HG03175 (cell line): ENCODE measurements around the gene MYL10.

ENCODE experiments used
- ATAC-seq: cut with Tn5 transposase; IDR thresholded peaks from one replicate; pipeline ENCODE4 v1.9.1; 2021; ENCODE audit warnings: mild to moderate bottlenecking, moderate library complexity; ENCODE audit not compliant: unreplicated experiment

The MYL10 gene

DNA sequence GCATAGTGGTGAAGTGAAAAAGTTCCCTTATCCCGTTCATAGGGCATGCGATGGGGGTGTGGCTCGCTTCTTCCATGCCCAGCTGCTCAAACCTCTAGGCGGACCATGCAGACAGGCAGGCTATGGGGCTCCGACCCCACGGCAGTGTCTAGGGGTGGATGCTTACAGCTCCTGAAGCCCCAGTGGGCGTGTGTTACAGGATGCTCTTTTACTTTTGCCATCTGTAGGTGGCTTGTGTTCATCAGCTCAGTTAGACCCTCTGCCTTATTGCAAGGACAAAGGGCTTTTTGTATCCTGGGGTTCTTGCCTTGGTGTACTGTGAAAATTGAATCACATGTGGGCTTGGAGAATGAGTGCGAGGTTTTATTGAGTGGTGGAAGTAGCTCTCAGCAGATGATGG is at the start of gene MYL10:
TSS of gene MYL10 (minus strand) at position 126 of the 400 bp plus-strand sequence. CDS start 178 bp downstream, outside the sequence.
- no peak for ATAC-seq

DNA sequence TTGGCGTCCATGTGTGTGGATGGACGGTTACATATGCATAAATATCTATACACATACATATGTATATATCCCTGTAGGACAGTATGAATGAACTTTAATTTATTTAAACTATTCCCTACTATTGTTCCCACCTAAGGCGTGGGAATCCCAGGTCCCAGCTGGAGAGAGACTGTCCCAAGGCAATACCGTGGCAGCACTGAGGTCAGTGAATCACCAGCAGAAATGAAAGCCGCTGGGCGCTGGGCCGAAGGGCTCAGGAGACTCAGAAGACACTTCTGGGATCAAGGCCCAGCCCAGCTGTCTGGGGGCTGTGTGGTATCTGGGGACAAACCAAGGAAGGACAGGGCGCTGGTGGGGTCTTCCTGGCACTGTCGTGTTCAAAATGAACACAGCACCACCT is 49.6 kb upstream of the MYL10 start:
- ATAC-seq, result no peak

DNA sequence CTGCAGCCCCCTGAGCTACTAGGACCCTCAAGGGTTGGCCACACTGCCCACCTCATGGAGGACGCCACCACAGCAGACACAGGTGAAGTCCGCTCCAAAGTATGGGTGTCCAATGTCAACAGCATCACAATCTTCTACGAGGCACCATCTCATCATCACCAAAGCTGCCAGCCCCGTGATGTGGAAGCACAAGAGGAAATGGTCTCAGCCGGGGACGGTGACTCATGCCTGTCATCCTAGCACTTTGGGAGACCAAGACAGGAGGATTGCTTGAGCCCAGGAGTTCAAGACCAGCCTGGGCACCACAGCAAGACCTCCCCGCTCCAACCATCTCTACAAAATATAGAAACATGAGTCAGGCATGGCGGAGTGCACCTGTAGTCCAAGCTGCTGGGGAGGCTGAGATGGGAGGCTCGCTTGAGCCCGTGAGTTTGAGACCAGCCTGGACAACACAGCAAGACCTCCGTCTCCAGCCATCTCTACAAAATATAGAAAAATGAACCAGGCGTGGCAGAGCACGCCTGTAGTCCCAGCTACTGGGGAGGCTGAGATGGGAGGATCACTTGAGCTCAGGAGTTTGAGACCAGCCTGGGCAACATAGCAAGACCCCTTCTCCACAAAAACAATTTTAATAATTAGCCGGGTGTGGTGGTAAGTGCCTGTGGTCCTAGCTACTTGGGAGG is 48.8 kb upstream of the MYL10 start:
- no peak for ATAC-seq

DNA sequence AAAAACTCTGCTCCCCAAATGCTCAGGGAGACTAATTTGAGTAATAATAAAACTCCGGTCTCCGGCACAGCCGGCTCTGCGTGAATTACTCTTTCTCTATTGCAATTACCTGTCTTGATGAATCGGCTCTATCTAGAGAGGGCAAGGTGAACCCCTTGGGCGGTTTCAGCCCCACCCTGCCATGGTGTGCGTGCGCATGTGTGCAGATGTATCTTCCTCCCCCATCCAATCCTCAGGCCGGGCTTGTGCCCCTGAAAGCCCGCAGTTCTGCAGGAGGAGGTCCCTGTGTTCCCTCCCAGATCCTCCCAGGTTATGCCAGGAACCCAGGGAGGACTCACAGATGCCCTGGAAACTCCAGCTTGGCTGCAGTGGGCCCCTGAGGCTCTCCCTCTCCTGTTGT is 48.3 kb upstream of the MYL10 start:
- ATAC-seq, result no peak

DNA sequence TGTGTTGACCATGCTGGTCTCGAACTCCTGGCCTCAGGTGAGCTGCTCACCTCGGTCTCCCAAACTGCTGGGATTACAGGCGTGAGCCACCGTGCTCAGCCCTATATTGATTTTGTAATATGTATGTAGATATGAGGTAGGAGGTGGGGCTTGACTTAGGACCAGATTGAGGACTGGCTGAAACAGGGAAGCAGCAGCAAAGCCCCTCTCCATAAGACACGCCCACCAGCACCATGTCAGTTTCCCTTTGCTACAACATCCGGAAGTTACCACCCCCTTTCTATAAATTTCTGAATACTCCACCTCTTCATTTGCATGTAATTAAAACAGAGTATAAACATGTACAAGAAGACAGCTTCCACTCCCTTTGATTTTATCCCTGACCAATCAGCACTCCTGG is 47.9 kb upstream of the MYL10 start:
- no peak for ATAC-seq

DNA sequence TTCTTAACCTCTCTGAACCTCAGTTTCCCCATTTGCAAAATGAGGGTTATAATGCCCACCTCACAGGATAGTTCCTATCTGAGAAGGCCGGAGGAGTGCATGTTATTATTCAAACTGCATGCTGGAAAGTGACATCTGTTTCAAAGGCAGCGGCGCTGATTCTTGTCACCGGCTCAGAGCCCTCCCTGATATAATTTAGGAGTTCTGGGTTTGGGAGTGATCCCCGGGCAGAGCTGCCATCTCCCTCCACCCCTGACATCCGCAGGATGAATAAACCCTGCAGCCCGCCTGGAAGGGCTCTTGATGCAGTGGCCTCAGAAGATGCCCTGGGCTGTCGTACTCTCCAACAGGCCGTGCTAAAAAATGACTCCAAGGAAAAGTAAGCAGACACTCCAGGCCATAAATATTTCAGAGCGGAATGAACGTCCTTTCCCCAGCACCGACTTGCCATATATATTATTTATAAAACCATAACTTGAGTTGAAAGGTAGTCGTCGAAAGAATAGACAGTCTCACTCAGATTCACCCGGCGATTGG is 47.0 kb upstream of the MYL10 start:
- ATAC-seq, result no peak

DNA sequence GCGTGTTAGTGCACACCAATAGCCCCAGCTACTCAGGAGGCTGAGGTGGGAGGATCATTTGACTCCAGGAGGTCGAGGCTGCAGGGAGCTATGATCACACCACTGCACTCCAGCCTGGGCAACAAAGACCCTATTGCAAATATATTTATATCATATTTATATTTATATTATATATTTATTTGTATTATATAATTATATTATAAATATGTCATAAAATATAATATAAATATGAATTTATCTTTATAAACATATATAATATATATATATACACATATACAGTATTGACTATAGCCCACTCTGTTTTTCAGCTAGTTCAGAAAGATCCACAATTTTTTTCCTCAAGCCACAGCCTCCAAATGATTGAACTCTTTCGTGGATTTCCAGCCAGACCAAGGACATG is 45.3 kb upstream of the MYL10 start:
- no peak for ATAC-seq

DNA sequence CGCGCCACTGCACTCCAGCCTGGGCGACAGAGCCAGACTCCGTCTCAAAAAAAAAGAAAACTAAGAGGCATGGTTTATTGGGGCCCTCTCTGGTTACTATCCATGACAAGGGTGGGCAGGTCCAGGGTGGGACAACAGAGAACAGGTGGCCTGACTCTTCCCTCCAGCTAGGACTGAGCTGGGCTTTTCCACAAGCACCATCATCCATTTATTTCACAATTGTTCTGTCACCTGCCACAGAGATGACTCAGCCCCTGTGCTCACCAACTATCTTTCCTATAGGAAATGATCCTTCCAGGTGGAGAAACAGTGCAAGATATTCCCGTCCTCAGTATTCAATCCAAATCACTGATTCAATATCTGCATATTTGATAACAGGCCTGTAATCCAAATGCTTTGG is 44.9 kb upstream of the MYL10 start:
- no peak for ATAC-seq

DNA sequence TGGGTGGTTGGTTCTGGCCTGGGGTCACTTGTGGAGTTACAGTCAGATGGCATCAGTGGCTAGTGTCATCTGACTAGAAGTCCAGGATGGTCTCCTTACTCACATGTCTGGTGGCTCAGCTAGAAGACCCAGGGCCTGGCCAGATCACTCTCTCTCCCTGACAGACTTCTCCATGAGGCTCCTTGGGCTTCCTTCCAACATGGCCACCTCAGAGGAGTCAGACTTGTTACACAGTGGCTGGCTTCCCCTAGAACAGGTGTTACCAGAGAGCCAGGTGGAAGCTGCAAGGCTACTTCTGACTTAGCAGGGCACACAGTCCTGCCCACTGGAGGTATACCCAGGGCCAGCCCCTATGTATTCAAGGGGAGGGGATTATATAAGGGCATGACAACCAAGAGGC is 44.2 kb upstream of the MYL10 start:
- no peak for ATAC-seq

DNA sequence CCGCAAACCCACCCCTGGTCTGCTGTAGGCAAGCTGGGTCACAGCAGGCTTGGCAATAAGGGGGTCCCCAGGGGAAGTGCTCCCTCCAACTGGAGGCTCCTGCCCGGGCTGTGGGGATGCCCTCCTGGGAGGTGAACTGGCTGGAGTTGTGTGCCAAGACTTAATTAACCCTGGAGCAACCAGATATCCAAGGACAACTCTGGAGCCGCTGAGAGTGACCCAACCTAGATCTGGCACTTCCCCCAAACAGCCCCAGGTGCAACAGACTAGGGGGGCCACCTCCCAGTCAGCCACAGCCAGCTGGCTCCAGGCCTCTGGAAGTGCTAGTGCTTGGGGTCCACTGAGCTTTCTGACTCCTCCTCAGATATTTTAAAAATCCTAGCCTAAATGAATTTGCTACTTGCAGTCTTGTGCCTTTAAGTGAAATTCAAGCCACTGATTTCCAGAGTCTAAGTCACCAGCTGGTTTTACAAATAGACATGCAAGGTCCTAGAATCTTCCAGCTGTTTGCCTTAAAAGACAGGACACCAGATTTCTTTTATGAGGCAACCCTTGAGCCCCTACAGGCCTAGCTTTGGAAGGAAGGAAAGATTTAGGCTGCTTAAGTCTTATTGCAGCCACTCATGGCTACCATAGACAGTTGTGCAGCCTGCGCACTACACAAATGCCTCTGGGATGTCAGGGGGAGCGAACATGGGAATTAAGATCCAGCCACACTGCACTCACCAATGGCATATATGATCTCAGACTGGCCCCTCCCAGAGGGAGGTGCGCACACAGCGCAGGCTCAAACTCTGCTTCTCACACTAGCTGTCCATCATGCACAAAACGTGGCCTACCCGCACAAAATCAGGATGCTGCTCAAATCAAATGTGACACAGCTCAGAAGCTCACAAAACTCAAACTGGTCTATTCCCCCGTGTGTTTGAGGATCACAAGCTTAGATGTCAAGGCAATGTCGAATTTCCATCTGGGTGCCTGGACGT is 42.6 kb upstream of the MYL10 start:
- ATAC-seq, result no peak

DNA sequence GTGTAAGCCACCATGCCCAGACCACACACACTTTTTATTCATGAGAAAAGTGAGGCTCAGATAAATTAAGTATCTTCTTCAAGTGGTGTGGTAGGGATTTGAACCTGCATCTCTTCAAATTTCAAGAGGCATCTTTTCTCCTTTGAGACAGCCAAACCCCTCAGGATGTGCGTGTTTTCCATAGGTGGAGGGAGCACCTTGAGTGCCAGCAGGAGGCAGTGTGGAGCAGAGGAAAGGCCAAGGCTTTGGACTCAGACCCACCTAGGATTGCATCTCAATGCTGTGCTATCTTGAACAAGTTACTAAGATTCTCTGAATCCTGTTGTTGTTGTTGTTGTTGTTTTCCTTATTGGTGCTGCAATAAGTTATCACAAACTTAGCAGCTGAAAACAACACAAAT is 40.2 kb upstream of the MYL10 start:
- no peak for ATAC-seq

DNA sequence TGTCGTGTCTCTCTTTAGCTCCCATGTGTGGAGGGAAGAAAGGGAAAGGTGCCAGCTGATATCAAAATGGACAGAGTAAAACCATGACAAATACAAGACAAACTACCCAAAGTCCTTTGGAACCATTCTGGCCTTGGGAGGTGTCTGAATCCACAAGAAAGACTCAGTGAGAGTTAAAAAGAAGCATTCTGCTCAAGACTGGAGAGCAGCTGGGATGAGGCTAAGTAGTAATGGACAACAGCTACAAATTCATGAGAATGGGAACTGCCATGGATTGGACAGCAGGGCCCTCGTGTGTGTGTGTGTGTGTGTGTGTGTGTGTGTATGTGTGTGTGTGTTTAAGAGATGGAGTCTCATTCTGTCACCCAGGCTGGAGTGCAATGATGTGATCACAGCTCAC is 39.6 kb upstream of the MYL10 start:
- ATAC-seq, result no peak

DNA sequence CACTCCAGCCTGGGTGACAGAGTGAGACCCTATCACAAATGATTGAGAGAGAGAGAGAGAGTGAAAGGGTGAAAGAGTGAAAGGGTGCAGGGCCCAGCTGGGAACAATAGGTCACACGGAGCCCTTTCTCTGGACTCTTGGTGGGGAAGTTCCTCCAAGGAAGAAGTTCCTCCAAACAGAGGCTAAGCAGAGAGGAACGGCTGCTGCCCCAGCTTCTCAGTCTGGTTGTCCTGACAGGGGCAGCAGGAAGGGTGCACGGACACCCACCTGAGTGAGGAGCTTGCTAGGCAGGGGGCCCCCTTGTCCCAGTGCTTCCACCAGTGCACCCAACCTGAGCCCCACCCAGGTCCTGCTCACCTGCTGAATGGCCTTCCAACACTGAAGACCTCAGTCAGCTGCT is 38.8 kb upstream of the MYL10 start:
- no peak for ATAC-seq

DNA sequence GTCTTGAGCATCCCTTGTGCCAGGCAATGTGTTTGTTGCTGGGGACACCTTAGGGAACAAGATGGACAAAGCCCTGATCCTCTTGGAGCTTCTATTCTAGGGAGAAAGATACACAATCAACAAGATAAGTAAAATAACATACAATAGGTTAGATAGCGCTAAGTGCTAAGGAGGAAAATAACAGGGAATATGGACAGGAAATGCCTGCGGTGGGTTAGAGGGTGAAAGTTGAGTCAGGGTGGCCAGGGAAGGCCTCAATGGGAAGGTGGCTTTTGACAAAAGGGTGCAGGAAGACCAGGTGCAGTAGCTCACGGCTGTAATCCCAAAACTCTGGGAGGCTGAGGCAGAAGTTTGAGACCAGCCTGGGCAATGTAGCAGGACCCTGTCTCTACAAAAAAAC is 38.3 kb upstream of the MYL10 start:
- no peak for ATAC-seq

DNA sequence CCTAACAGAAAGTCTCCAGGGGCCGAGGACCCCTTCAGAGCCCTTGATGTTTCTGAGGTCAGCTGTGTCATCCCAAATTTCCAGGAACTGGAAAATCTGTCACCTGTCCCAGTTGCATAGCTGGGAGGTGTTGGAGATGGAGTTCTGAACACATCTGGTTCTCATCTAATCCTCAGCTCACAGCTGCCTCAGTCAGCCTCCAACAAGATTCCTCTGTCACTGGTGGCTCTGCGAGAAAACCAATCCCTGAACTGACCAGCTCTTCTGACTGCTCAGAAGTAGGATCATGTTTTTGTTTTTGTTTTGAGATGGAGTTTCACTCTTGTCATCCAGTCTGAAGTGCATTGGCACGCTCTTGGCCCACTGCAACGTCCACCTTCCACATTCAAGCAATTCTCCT is 37.6 kb upstream of the MYL10 start:
- ATAC-seq, result no peak

DNA sequence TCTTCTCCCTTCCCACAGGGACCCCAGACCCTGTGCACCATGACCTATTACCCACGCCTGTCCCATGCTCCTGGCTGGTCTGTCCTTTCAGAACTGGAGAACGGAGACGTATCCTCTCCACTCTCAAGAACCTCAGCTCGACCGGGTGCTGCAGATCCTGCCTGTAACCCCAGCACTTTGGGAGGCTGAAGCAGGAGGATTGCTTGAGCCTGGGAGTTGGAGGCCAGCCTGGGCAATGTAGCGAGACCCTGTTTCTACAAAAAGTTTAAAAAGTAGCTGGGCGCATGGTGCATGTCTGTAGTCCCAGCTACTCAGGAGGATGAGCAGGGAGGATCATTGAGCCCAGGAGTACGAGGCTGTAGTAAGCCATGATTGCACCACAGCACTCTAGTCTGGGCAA is 37.2 kb upstream of the MYL10 start:
- ATAC-seq, result no peak

DNA sequence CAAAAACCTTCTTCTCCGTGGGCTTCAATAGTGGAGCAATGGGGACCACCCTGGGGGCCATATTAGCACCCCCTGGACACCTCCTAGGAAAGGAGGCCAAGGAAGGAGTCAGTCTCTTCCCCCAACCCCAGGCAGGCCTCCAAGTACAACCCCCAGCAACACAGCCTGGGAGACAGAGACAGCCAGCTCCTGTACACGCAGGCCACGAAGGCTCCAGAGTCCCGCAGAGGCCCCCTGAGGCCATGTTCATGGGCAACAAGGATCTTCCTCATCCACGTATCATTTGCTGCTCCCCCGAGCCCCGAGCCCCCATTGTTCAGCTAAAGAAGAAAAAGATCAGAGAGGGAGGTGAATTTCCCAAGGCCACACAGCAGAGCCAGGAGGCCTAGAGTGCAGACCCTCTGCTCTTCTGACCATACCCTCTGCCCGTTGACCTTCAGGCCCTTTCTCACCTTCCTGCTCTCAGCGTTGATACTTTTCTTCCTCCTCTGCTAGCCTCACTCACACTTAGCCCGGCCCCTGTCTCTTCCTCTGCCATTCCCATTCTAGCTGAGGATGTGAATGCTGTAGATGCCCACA is 35.9 kb upstream of the MYL10 start:
- no peak for ATAC-seq

DNA sequence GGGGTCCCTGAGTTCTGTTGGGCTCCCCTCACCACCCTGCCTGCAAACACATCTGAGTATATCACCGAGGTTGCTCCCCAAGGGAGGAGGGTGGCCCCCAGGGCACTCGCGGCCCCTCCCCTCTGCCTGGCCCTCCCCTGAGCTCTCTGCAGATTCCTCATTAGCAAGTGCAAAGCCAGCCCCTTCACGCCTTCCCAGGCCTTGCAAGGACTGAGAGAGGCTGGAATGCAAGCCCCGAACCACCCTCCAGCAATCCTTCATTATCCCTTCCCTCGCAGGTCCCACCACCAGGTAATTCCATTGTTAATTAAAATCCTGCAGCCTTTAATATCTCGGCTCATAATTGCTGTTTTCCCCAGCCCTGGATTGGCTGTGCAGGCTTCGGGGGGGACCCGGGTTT is 35.3 kb upstream of the MYL10 start:
- no peak for ATAC-seq

DNA sequence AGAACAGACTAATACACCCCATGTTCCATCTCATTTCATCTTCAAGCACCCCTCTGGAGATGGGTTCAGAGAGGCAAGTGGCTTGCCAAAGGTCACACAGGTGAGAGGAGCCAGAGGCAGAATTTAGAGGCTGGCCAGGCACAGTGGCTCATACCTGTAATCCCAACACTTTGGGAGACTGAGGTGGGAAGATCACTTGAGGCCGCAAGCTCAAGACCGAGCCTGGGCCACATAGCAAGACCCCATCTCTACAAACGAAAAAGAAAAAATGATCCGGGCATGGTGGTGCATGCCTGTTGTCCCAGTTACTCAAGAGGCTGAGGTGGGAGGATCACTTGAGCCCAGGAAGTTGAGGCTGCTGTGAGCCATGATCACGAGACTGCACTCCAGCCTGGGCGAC is 34.7 kb upstream of the MYL10 start:
- no peak for ATAC-seq

DNA sequence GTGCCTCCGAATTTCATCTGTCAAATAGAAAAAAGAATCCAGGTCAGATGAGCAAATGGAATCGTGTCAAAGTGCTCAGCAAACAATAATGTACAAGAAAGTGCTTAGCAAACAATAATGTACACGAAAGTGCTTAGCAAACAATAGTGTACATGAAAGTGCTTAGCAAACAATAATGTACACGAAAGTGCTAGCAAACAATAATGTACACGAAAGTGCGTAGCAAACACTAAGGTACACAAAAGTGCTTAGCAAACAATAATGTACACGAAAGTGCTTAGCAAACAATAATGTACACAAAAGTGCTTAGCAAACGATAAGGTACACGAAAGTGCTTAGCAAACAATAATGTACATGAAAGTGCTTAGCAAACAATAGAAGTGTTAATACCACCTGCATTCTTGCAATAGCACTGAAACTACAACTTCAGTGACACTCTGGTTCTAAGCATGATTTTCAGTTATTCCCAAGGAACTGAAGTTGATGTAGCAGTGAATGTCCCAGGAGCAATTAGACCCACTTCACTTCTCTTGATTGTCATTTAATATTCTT is 33.4 kb upstream of the MYL10 start:
- no peak for ATAC-seq

DNA sequence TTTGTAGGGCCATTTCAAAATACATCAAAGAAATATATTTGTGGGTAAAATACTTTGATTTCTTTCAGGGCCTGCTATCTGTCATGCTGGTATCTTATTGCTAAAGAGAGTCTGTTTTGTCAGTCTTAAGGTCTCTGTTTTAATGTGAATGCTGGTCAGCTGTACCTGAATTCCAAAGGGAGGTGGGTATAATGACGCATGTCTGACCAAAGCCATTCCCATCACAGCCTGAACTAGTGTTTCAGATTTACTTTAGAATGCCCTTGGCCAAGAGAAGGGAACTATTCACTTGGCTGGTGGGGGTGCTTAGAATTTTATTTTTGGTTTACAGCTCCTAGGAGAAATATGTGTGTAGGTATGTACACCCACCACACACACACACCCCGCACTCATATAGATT is 30.6 kb upstream of the MYL10 start:
- no peak for ATAC-seq
